Measurements from ENCODE around the gene PLEKHF1.
A peak's percentile ranks its signal among the peaks of the same experiment; 100 is the strongest.

The PLEKHF1 gene

GRCh38 chr19:29724102-29724641, 58.9 kb downstream of the PLEKHF1 start:
- no peak for TF ChIP-seq CTCF (conservative IDR thresholded peaks at IDR 0.05)
- H3K27ac ChIP-seq = peak overlapping the region; percentile 61; the same call in 1 of the 2 replicates

GRCh38 chr19:29724746-29725145, 59.5 kb downstream of the PLEKHF1 start:
- peak overlapping the region; percentile 61; the same call in 1 of the 2 replicates for H3K27ac ChIP-seq
- no peak for TF ChIP-seq CTCF (conservative IDR thresholded peaks at IDR 0.05)
